A673 (cell line): ENCODE measurements around the gene SRA1. TPM values are rescaled to one million over a fixed set of nuclear protein-coding genes. Genes with fewer than 3 reads are reported as not detected.

ENCODE experiments used
- BruUV-seq: library from RNA; stranded (reverse); fragments of 400-500 nt; replicated peaks from 2 replicates; lab custom pipeline; 2021; lab: Mats Ljungman, UMichigan
- CTCF ChIA-PET: fragments of 300-600 bp; sonication (Branson Sonifier 250); formaldehyde crosslinking; loops from one replicate; lab custom pipeline; 2022; ENCODE audit warnings: antibody characterized with exemption; lab: Charles Lee
- POLR2A ChIA-PET: fragments of 300-600 bp; sonication (Branson Sonifier 250); formaldehyde crosslinking; loops from one replicate; lab custom pipeline; 2022; ENCODE audit warnings: antibody characterized with exemption; ENCODE audit not compliant: low non-redundant PET; lab: Charles Lee
- DNase-seq: peaks from one replicate; pipeline ENCODE4 v3.0.0-alpha.2; 2015; ENCODE audit warnings: low spot score
- H3K27ac ChIP-seq: fragments of 200-600 bp; sonication (generic); 2 replicates; pipeline ENCODE4 v1.5.1; 2016; ENCODE audit warnings: mixed run types, low read depth, mild to moderate bottlenecking, mixed read lengths, antibody characterized with exemption, low read length; ENCODE audit not compliant: poor library complexity, severe bottlenecking
- H3K27me3 ChIP-seq: fragments of 200-600 bp; sonication (generic); replicated peaks from 2 replicates; pipeline ENCODE4 v1.6.1; 2017; ENCODE audit warnings: mixed run types, low read depth, mild to moderate bottlenecking, mixed read lengths, antibody characterized with exemption, low read length; ENCODE audit not compliant: insufficient read depth, poor library complexity
- H3K36me3 ChIP-seq: fragments of 200-600 bp; sonication (generic); 2 replicates; pipeline ENCODE4 v1.6.1; 2016; ENCODE audit warnings: mixed run types, mild to moderate bottlenecking, mixed read lengths, antibody characterized with exemption, low read length; ENCODE audit not compliant: insufficient read depth, poor library complexity, severe bottlenecking
- H3K4me1 ChIP-seq: fragments of 200-600 bp; sonication (generic); 2 replicates; pipeline ENCODE4 v1.6.1; 2017; ENCODE audit warnings: mixed run types, mild to moderate bottlenecking, mixed read lengths, antibody characterized with exemption, low read length; ENCODE audit not compliant: insufficient read depth, poor library complexity, severe bottlenecking
- H3K4me3 ChIP-seq: fragments of 200-600 bp; sonication (generic); 2 replicates; pipeline ENCODE4 v1.5.1; 2016; ENCODE audit warnings: low read depth, mixed run types, mild to moderate bottlenecking, mixed read lengths, low read length; ENCODE audit not compliant: poor library complexity, severe bottlenecking
- H3K9me3 ChIP-seq: fragments of 200-600 bp; sonication (generic); 2 replicates; pipeline ENCODE4 v1.6.1; 2016; ENCODE audit warnings: mixed run types, low read depth, mild to moderate bottlenecking, mixed read lengths, antibody characterized with exemption, low read length; ENCODE audit not compliant: poor library complexity, severe bottlenecking
- EZH2 ChIP-seq: fragments of 200-600 bp; sonication (generic); IDR thresholded peaks from 2 replicates; pipeline ENCODE4 v1.6.1; 2017; ENCODE audit warnings: borderline replicate concordance, low read depth, mild to moderate bottlenecking, mixed read lengths, antibody characterized with exemption, low read length; ENCODE audit not compliant: poor library complexity, severe bottlenecking
- intact Hi-C: fragments of 100-400 bp; cut with micrococcal nuclease; formaldehyde crosslinking; loops from one replicate; pipeline ENCODE4 v1.10.0; 2022; ENCODE audit not compliant: unreplicated experiment
- total RNA-seq: library from RNA; stranded (reverse); gene quantifications from 2 replicates; pipeline ENCODE4 v1.2.3, GENCODE V29; 2021
- TF ChIP-seq, protein P1 (sequence below): fragments of 300-800, 200-600 bp; sonication (generic); conservative IDR thresholded peaks from 2 replicates; pipeline ENCODE4 v1.5.1; 2017; ENCODE audit warnings: low read depth, mild to moderate bottlenecking, antibody characterized with exemption, low read length, moderate library complexity, mixed read lengths

SRA1 gene
- total RNA-seq, 1 experiment from 2014 or later = 55.1 TPM

DNA sequence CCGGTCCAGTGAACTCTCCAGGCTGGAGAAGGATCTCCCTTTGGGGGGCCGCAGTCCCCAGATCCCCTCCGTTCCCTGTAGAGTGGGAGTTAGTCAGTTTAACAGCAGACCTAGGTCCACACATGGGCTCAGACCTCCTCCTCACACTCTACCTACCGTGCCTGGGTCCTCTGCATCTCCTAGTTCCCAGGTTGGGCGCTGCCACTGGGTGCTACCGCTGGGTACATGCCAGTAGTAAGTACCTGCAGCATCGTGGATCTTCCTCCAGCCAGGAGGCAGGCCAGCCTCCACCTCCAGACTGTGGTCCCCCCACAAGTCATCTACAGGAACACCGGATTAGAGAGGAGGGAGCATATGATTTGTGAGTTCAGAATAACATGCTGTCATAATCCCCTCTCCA, 6.3 kb upstream of the SRA1 start:
- TSS peak; percentile 67 for BruUV-seq
- no peak for DNase-seq
- H3K9me3 ChIP-seq = no peaks in the 10 kb centered on the region
- POLR2A ChIA-PET = interaction anchor here (0.6 kb wide), 2 partner anchors 159 to 562 kb away, joined by 4 to 15 read pairs; no protein-coding TSS in a partner anchor
- CTCF ChIA-PET = no interaction called here
- H3K27ac ChIP-seq = peak overlapping the region; percentile 92
- H3K4me3 ChIP-seq = peak overlapping the region; percentile 66
- intact Hi-C loops = loop anchor here (5.0 kb wide), 1 partner anchor 74 kb away; the partner anchor contains the start of gene TMCO6
- peaks cover 21% of the 10 kb centered on the region for H3K36me3 ChIP-seq
- no peaks in the 10 kb centered on the region for H3K27me3 ChIP-seq
- TF ChIP-seq, protein P1, sequence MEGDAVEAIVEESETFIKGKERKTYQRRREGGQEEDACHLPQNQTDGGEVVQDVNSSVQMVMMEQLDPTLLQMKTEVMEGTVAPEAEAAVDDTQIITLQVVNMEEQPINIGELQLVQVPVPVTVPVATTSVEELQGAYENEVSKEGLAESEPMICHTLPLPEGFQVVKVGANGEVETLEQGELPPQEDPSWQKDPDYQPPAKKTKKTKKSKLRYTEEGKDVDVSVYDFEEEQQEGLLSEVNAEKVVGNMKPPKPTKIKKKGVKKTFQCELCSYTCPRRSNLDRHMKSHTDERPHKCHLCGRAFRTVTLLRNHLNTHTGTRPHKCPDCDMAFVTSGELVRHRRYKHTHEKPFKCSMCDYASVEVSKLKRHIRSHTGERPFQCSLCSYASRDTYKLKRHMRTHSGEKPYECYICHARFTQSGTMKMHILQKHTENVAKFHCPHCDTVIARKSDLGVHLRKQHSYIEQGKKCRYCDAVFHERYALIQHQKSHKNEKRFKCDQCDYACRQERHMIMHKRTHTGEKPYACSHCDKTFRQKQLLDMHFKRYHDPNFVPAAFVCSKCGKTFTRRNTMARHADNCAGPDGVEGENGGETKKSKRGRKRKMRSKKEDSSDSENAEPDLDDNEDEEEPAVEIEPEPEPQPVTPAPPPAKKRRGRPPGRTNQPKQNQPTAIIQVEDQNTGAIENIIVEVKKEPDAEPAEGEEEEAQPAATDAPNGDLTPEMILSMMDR = no peak
- no peak for TF ChIP-seq EZH2
- peaks cover 15% of the 10 kb centered on the region for H3K4me1 ChIP-seq

DNA sequence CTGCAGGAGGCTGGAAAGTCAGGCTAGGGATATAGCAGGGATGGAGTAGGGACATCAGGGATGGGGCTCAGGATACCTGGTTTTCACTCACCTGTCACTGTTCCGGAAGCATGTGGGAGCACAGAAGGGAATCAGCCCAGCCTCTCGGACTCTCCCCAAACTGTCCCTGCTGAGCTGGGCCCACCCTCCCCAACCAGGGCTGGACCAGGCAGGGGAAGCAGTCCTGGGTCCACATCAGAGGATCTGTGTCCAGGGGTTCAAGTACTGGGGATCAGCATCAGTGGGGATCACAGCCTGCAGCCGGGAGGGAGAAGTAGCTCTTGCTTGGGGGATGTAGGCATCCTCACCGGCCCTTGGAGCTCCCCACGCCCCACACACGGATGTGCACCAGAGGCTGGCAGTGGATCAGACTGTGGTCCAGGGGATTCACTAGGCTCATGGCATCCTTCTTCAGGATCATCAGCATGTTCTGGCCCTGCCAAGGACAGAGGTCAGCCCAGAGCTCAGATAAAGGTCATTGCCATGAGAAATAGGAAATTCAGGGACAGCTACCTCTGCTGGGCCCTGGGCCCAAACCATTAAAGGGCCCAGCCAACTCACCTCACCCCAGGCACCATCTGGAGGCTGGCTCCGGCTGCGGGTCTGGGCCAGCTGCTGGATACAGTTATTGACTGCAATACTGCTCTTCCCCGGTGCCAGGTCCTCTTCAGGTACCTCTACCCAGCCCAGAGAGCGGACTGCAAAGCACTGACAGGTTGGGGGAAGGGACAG, 4.7 kb upstream of the SRA1 start:
- Histone ChIP-seq H3K9me3 (no peaks in the 10 kb centered on the region), H3K4me3 (no peak overlapping the region), H3K27me3 (no peaks in the 10 kb centered on the region), H3K36me3 (peaks cover 8% of the 10 kb centered on the region), H3K27ac (no peak overlapping the region), H3K4me1 (peaks cover 20% of the 10 kb centered on the region)
- intact Hi-C loops = loop anchor here (5.0 kb wide), 1 partner anchor 75 kb away; the partner anchor contains the start of gene TMCO6
- TF ChIP-seq, protein P1 = no peak
- TF ChIP-seq EZH2 = no peak
- ChIA-PET POLR2A (no interaction called here), CTCF (no interaction called here)
- DNase-seq = no peak
- no TSS peak for BruUV-seq

DNA sequence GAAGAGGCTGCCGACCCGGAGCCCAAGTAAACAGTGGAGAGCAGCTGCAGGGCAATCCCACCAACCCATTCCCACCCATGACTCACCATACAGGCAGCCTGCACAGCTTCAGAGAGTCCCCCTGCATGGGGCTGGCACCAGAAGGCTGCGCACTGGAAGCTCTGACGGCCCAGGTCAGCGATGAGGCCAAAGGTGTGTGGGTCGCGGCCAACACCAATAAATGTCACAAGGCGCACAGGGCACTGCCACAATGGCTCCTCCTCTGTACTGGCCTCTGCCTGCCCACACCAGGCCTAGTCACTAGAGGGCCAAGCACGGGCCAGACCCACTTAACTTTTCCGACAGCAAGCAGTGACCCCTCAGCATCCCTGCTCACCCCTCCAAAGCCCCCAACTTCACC, 3.0 kb upstream of the SRA1 start:
- Histone ChIP-seq H3K27ac (no peak overlapping the region), H3K27me3 (no peaks in the 10 kb centered on the region), H3K9me3 (no peaks in the 10 kb centered on the region), H3K36me3 (no peaks in the 10 kb centered on the region), H3K4me1 (peaks cover 23% of the 10 kb centered on the region), H3K4me3 (no peak overlapping the region)
- TF ChIP-seq EZH2 = no peak
- TF ChIP-seq, protein P1 = no peak
- ChIA-PET CTCF (no interaction called here), POLR2A (no interaction called here)
- no peak for DNase-seq
- intact Hi-C loops = loop anchor here (5.0 kb wide), 1 partner anchor 77 kb away; the partner anchor contains the start of gene TMCO6
- no TSS peak for BruUV-seq
